K562 (cell line): ENCODE measurements around the gene SMAGP. TPM values are rescaled to one million over a fixed set of nuclear protein-coding genes. Genes with fewer than 3 reads are reported as not detected.
A peak's percentile ranks its signal among the peaks of the same experiment; 100 is the strongest.

Experiments
- CEBPG ChIP-seq, 3 experiments: fragments of 200-800 bp in 1 of 3; sonication (Bioruptor generic) in 1 of 3; sonication (generic) in 1 of 3; formaldehyde crosslinking in 1 of 3; IDR thresholded peaks in 2 of 3; conservative IDR thresholded peaks in 1 of 3; 2 replicates each; pipeline versions ENCODE4 v1.6.1 to v1.8.0; 2016 to 2022; ENCODE audit warnings: missing compliant biosample characterization in 2 of 3, missing genetic modification characterization in 2 of 3, mild to moderate bottlenecking in 1 of 3, missing genetic modification reagents in 1 of 3
- CXXC5 ChIP-seq: fragments of 250-450 bp; sonication (Bioruptor Pico); IDR thresholded peaks from 2 replicates; pipeline ENCODE4 v1.8.0; 2022; ENCODE audit warnings: inconsistent platforms, mild to moderate bottlenecking, moderate library complexity
- ETS1 ChIP-seq: conservative IDR thresholded peaks from 2 replicates; pipeline ENCODE4 v1.6.1; 2011; ENCODE audit warnings: low read depth, mild to moderate bottlenecking, low read length; ENCODE audit not compliant: control insufficient read depth
- GTF2E2 ChIP-seq: fragments of 200-800 bp; sonication (Bioruptor generic); IDR thresholded peaks from 2 replicates; pipeline ENCODE4 v1.6.1; 2016; ENCODE audit warnings: missing genetic modification characterization, missing compliant biosample characterization
- GTF3C2 ChIP-seq: IDR thresholded peaks from 3 replicates; pipeline ENCODE4 v1.6.1; 2011; ENCODE audit warnings: borderline replicate concordance, mild to moderate bottlenecking, moderate library complexity; ENCODE audit not compliant: insufficient read length; ENCODE audit errors: extremely low read depth
- HDAC8 ChIP-seq: fragments of 450-650 bp; IDR thresholded peaks from 2 replicates; pipeline ENCODE4 v1.6.1; 2016; ENCODE audit warnings: mild to moderate bottlenecking, missing genetic modification characterization, moderate library complexity, missing compliant biosample characterization
- HOXB6 ChIP-seq: fragments of 250-450 bp; sonication (Bioruptor Pico); IDR thresholded peaks from 2 replicates; pipeline ENCODE4 v1.5.1; 2022; ENCODE audit warnings: mild to moderate bottlenecking, borderline replicate concordance
- PML ChIP-seq: IDR thresholded peaks from 2 replicates; pipeline ENCODE4 v1.6.1; 2012; ENCODE audit warnings: low read length, inconsistent platforms
- XRCC5 ChIP-seq: fragments of 200-400 bp; formaldehyde crosslinking; IDR thresholded peaks from 2 replicates; pipeline ENCODE4 v1.6.1; 2017; ENCODE audit warnings: low read depth, mild to moderate bottlenecking, low read length
- ZNF140 ChIP-seq: fragments of 250-450 bp; sonication (Bioruptor Pico); IDR thresholded peaks from 2 replicates; pipeline ENCODE4 v1.8.0; 2021; ENCODE audit warnings: moderate library complexity, mild to moderate bottlenecking, inconsistent platforms
- polyA plus RNA-seq, 8 experiments: library from polyadenylated mRNA; depleted of rRNA in 4 of 8; stranded (reverse) in 5 of 8; unstranded in 3 of 8; fragments of >200 nt; fragmentation: Nextera tagmentation in 2 of 8; fragmentation: Illumina TruSeq in 1 of 8; extraction: Ambion mirVana in 2 of 8; extraction: Trizol in 1 of 8; gene quantifications; 2 replicates each; pipeline versions ENCODE4 v1.2.1 to v1.2.3, GENCODE V29; 2011 to 2014; ENCODE audit warnings: inconsistent platforms in 1 of 8, missing spikeins in 1 of 8
- total RNA-seq, 7 experiments: library from RNA; depleted of rRNA in 6 of 7; stranded (reverse); fragments of >200 nt in 6 of 7; fragmentation: Illumina TruSeq in 2 of 7; extraction: Trizol in 2 of 7; gene quantifications; 2 replicates each; pipeline versions ENCODE4 v1.2.1 to v1.2.3, GENCODE V29; 2011 to 2021; ENCODE audit warnings: low replicate concordance in 1 of 7
- TF ChIP-seq, protein P1 (sequence below): fragments of 250-450 bp; sonication (Bioruptor Pico); IDR thresholded peaks from 2 replicates; pipeline ENCODE4 v1.5.0; 2022; ENCODE audit warnings: mild to moderate bottlenecking
- TF ChIP-seq, protein P2 (sequence below), 2 experiments: IDR thresholded peaks; 2 replicates each; pipeline ENCODE4 v1.6.1; 2012; ENCODE audit warnings: improper control_type of control experiment in 2 of 2, low read depth in 2 of 2, low read length in 2 of 2, borderline replicate concordance in 1 of 2

Gene SMAGP
- total and polyA plus RNA-seq, 9 of the 15 experiments (the other 6 are each of a cell fraction or from before 2014, with no cell fraction given): 23.1 to 62.3 (median 29.9) TPM

- TF ChIP-seq CEBPG (CRISPR knock-in tag; IDR thresholded peaks at IDR 0.05): peak; percentile 25; the same call in 1 of the 2 replicates
- no peak for TF ChIP-seq CEBPG (tag; conservative IDR thresholded peaks at IDR 0.05 in 1 of 2, IDR thresholded peaks at IDR 0.05 in 1 of 2)
- TF ChIP-seq HDAC8 (tag): 0 out of 2 replicates have a peak, but pooled peaks have one; percentile 22
- TF ChIP-seq PML: no peak
- no peak for TF ChIP-seq HOXB6 (CRISPR knock-in tag)
- TF ChIP-seq, protein P1, sequence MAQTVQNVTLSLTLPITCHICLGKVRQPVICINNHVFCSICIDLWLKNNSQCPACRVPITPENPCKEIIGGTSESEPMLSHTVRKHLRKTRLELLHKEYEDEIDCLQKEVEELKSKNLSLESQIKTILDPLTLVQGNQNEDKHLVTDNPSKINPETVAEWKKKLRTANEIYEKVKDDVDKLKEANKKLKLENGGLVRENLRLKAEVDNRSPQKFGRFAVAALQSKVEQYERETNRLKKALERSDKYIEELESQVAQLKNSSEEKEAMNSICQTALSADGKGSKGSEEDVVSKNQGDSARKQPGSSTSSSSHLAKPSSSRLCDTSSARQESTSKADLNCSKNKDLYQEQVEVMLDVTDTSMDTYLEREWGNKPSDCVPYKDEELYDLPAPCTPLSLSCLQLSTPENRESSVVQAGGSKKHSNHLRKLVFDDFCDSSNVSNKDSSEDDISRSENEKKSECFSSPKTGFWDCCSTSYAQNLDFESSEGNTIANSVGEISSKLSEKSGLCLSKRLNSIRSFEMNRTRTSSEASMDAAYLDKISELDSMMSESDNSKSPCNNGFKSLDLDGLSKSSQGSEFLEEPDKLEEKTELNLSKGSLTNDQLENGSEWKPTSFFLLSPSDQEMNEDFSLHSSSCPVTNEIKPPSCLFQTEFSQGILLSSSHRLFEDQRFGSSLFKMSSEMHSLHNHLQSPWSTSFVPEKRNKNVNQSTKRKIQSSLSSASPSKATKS: no peak
- TF ChIP-seq GTF2E2 (tag): no peak
- TF ChIP-seq XRCC5: 0 out of 2 replicates have a peak, but pooled peaks have one; percentile 4
- TF ChIP-seq GTF3C2: no peak
- no peak for TF ChIP-seq ZNF140 (CRISPR knock-in tag)
- 0 out of 2 replicates have a peak, but pooled peaks have one; percentile 29 for TF ChIP-seq ETS1
- TF ChIP-seq, protein P2, sequence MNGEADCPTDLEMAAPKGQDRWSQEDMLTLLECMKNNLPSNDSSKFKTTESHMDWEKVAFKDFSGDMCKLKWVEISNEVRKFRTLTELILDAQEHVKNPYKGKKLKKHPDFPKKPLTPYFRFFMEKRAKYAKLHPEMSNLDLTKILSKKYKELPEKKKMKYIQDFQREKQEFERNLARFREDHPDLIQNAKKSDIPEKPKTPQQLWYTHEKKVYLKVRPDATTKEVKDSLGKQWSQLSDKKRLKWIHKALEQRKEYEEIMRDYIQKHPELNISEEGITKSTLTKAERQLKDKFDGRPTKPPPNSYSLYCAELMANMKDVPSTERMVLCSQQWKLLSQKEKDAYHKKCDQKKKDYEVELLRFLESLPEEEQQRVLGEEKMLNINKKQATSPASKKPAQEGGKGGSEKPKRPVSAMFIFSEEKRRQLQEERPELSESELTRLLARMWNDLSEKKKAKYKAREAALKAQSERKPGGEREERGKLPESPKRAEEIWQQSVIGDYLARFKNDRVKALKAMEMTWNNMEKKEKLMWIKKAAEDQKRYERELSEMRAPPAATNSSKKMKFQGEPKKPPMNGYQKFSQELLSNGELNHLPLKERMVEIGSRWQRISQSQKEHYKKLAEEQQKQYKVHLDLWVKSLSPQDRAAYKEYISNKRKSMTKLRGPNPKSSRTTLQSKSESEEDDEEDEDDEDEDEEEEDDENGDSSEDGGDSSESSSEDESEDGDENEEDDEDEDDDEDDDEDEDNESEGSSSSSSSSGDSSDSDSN (IDR thresholded peaks at IDR 0.05; ENCODE audit: borderline replicate concordance in 1 of 2, low read depth in 2 of 2, low read length in 2 of 2): peak; percentile 40 to 68; a peak in 3 of 4 replicates
- peak; percentile 76 for TF ChIP-seq CXXC5
These were observed 795 bp downstream of the SMAGP start (continued) for GRCh38 chr12:51269174-51270066.
